AG20443 (cell line): ENCODE measurements around the gene ENC1.

Experiments
- DNase-seq: peaks from one replicate; pipeline ENCODE4 v3.0.0; 2012; ENCODE audit warnings: low spot score, mixed read lengths

ENC1 gene

GRCh38 chr5:74608736-74609601, 31.6 kb downstream of the ENC1 start:
- no peak for DNase-seq

- no peak for DNase-seq
These were observed 34.8 kb downstream of the ENC1 start for GRCh38 chr5:74605759-74606158.

- DNase-seq: no peak
These were observed 37.2 kb downstream of the ENC1 start for GRCh38 chr5:74603376-74603775.

GRCh38 chr5:74599148-74599547, 41.4 kb downstream of the ENC1 start:
- no peak for DNase-seq

- DNase-seq: no peak
These were observed 41.8 kb downstream of the ENC1 start for GRCh38 chr5:74598731-74599130.

- no peak for DNase-seq
These were observed 43.6 kb downstream of the ENC1 start for GRCh38 chr5:74596927-74597326.

GRCh38 chr5:74595143-74595925, 45.2 kb downstream of the ENC1 start:
- DNase-seq: no peak

- no peak for DNase-seq
These were observed 46.1 kb downstream of the ENC1 start for GRCh38 chr5:74594137-74595040.

- no peak for DNase-seq
These were observed 51.1 kb downstream of the ENC1 start for GRCh38 chr5:74589204-74590056.

GRCh38 chr5:74588415-74588814, 52.1 kb downstream of the ENC1 start:
- no peak for DNase-seq

- no peak for DNase-seq
These were observed 52.6 kb downstream of the ENC1 start for GRCh38 chr5:74587890-74588289.

- no peak for DNase-seq
These were observed 53.2 kb downstream of the ENC1 start for GRCh38 chr5:74587300-74587699.

GRCh38 chr5:74586856-74587255, 53.7 kb downstream of the ENC1 start:
- no peak for DNase-seq

- DNase-seq: no peak
These were observed 57.7 kb downstream of the ENC1 start for GRCh38 chr5:74582853-74583252.

- no peak for DNase-seq
These were observed 58.6 kb downstream of the ENC1 start for GRCh38 chr5:74581988-74582365.

GRCh38 chr5:74580729-74581109, 59.8 kb downstream of the ENC1 start:
- DNase-seq: no peak

- DNase-seq: no peak
These were observed 61.3 kb downstream of the ENC1 start for GRCh38 chr5:74579215-74579614.

- DNase-seq: no peak
These were observed 62.0 kb downstream of the ENC1 start for GRCh38 chr5:74578356-74579044.
